MCF 10A (cell line): ENCODE measurements around the gene TSC22D2. TPM values are rescaled to one million over a fixed set of nuclear protein-coding genes. Genes with fewer than 3 reads are reported as not detected.

Experiments used
- BruUV-seq: library from RNA; stranded (reverse); fragments of 400-500 nt; replicated peaks from 2 replicates; lab custom pipeline; 2021; lab: Mats Ljungman, UMichigan
- CTCF ChIA-PET: fragments of 300-600 bp; sonication (Branson Sonifier 250); formaldehyde crosslinking; extraction: SDS; loops from one replicate; lab custom pipeline; 2021; ENCODE audit warnings: antibody characterized with exemption, inconsistent platforms; lab: Yijun Ruan, JAX
- POLR2A ChIA-PET: fragments of 300-600, 350-650 bp; sonication (Branson Sonifier 250); formaldehyde crosslinking; extraction: SDS; loops from one replicate; lab custom pipeline; 2020; ENCODE audit warnings: antibody characterized with exemption, inconsistent platforms; lab: Yijun Ruan, JAX
- DNase-seq: peaks from one replicate; pipeline ENCODE4 v3.0.0-alpha.2; 2018; ENCODE audit not compliant: unreplicated experiment
- H3K27ac Mint-ChIP-seq: one replicate; pipeline ENCODE4 v1.8.0; 2022; ENCODE audit warnings: mild to moderate bottlenecking, low read depth, mixed read lengths; ENCODE audit not compliant: unreplicated experiment
- H3K27me3 Mint-ChIP-seq: one replicate; pipeline ENCODE4 v1.8.0; 2022; ENCODE audit warnings: mixed read lengths; ENCODE audit not compliant: insufficient read depth, unreplicated experiment
- H3K36me3 Mint-ChIP-seq: one replicate; pipeline ENCODE4 v1.8.0; 2022; ENCODE audit warnings: mild to moderate bottlenecking, moderate library complexity, mixed read lengths; ENCODE audit not compliant: insufficient read depth, unreplicated experiment
- H3K4me1 Mint-ChIP-seq: one replicate; pipeline ENCODE4 v1.8.0; 2022; ENCODE audit warnings: mixed read lengths; ENCODE audit not compliant: insufficient read depth, unreplicated experiment
- H3K4me3 Mint-ChIP-seq: one replicate; pipeline ENCODE4 v1.8.0; 2022; ENCODE audit warnings: mild to moderate bottlenecking, moderate library complexity, mixed read lengths; ENCODE audit not compliant: unreplicated experiment
- H3K9me3 Mint-ChIP-seq: one replicate; pipeline ENCODE4 v1.8.0; 2022; ENCODE audit warnings: mixed read lengths; ENCODE audit not compliant: unreplicated experiment
- intact Hi-C: fragments of 100-400 bp; cut with micrococcal nuclease; formaldehyde crosslinking; loops from 2 replicates; pipeline ENCODE4 v1.14.1; 2022
- total RNA-seq: library from RNA; stranded (reverse); gene quantifications from 2 replicates; pipeline ENCODE4 v1.2.3, GENCODE V29; 2022
- TF ChIP-seq, protein P1 (sequence below): fragments of 200-600 bp; IDR thresholded peaks from one replicate; pipeline ENCODE4 v1.8.0; 2022; ENCODE audit warnings: antibody characterized with exemption, mild to moderate bottlenecking; ENCODE audit not compliant: unreplicated experiment

The TSC22D2 gene
- total RNA-seq, 1 experiment from 2014 or later = 31.2 TPM

DNA sequence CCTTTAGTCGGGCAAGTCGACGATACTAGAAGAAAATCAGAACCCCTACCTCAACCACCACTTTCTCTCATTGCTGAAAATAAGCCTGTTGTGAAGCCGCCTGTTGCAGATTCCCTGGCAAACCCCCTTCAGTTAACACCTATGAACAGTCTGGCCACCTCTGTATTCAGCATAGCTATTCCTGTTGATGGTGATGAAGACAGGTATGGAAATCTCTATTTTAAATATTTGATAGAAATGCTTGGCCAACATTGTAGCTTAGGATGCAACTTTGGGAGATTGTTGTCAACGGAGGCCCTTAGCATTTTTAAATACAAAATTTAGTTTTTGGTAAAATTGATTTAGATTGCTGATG is 3.0 kb downstream of the TSC22D2 start:
- no peaks in the 10 kb centered on the region for H3K27me3 Mint-ChIP-seq
- peak overlapping the region; percentile 74 for H3K4me3 Mint-ChIP-seq
- H3K4me1 Mint-ChIP-seq = peaks cover 26% of the 10 kb centered on the region
- BruUV-seq = no TSS peak
- peaks cover 15% of the 10 kb centered on the region for H3K36me3 Mint-ChIP-seq
- TF ChIP-seq, protein P1, sequence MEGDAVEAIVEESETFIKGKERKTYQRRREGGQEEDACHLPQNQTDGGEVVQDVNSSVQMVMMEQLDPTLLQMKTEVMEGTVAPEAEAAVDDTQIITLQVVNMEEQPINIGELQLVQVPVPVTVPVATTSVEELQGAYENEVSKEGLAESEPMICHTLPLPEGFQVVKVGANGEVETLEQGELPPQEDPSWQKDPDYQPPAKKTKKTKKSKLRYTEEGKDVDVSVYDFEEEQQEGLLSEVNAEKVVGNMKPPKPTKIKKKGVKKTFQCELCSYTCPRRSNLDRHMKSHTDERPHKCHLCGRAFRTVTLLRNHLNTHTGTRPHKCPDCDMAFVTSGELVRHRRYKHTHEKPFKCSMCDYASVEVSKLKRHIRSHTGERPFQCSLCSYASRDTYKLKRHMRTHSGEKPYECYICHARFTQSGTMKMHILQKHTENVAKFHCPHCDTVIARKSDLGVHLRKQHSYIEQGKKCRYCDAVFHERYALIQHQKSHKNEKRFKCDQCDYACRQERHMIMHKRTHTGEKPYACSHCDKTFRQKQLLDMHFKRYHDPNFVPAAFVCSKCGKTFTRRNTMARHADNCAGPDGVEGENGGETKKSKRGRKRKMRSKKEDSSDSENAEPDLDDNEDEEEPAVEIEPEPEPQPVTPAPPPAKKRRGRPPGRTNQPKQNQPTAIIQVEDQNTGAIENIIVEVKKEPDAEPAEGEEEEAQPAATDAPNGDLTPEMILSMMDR = no peak
- intact Hi-C loops = loop anchor here (2.0 to 5.0 kb wide), 3 partner anchors 56 to 184 kb away; no protein-coding TSS in a partner anchor
- DNase-seq = no peak
- POLR2A ChIA-PET = interaction anchor here (0.6 to 9.1 kb wide), 23 partner anchors 15 to 352 kb away, joined by 3 to 106 read pairs (median 8); partner anchors contain the start of genes EIF2A, SELENOT and SERP1
- H3K27ac Mint-ChIP-seq = peak overlapping the region; percentile 60
- H3K9me3 Mint-ChIP-seq = no peaks in the 10 kb centered on the region
- CTCF ChIA-PET = interaction anchor here (0.8 to 5.9 kb wide), 9 partner anchors 39 to 172 kb away, joined by 3 to 81 read pairs (median 22); no protein-coding TSS in a partner anchor

DNA sequence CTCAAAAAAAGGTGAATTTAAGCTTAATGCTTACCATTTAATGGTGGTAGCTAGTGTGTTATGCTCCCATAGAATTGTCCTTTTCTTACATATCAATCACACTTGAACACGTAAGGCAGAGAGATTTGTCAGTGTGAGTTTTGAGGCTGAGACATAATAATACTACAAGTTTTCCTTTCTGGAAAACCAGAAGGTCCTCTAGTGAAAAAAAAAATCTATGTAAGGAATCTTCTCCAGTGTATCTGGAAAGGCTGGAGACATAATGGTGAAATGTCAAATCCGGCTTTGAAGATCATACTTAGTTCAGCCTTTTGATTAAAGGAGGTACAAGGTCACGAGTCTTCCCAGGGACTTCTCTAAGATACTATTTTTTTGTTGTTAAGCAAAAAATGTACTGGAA is 3.4 kb downstream of the TSC22D2 start:
- TF ChIP-seq, protein P1 = no peak
- no peaks in the 10 kb centered on the region for H3K9me3 Mint-ChIP-seq
- peaks cover 15% of the 10 kb centered on the region for H3K36me3 Mint-ChIP-seq
- DNase-seq = no peak
- ChIA-PET CTCF (interaction anchor here (0.8 to 5.9 kb wide), 11 partner anchors 38 to 173 kb away, joined by 3 to 81 read pairs (median 5); no protein-coding TSS in a partner anchor), POLR2A (interaction anchor here (0.6 to 9.1 kb wide), 24 partner anchors 15 to 352 kb away, joined by 3 to 106 read pairs (median 6); partner anchors contain the start of genes EIF2A and SERP1)
- H3K27ac Mint-ChIP-seq = peak overlapping the region; percentile 60
- no peaks in the 10 kb centered on the region for H3K27me3 Mint-ChIP-seq
- H3K4me1 Mint-ChIP-seq = peaks cover 28% of the 10 kb centered on the region
- H3K4me3 Mint-ChIP-seq = peak overlapping the region; percentile 74
- intact Hi-C loops = loop anchor here (2.0 to 5.0 kb wide), 3 partner anchors 56 to 185 kb away; no protein-coding TSS in a partner anchor
- no TSS peak for BruUV-seq

DNA sequence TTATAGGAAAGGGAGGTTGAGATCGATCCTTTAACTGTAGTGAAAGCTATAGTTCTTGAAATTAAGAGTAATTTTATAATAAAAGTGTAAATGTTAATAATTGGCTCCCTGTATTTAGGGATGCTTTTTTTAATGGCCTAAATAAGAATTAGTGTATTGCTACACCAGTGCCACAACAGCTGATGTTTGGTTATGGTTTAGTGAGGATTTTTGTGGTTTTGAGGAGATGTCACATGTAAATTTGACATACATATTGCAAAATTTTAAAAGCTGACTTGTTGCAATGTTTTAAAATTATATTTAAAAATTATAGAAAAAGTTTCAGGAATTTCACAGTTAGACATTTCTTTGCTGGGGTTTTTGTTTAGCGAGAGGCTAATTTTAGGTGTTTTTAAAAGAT is 3.9 kb downstream of the TSC22D2 start:
- BruUV-seq = no TSS peak
- Mint-ChIP-seq H3K27ac (peak overlapping the region; percentile 60), H3K36me3 (peaks cover 15% of the 10 kb centered on the region), H3K4me1 (peaks cover 29% of the 10 kb centered on the region), H3K4me3 (peak overlapping the region; percentile 74), H3K9me3 (no peaks in the 10 kb centered on the region), H3K27me3 (no peaks in the 10 kb centered on the region)
- CTCF ChIA-PET = interaction anchor here (0.8 to 5.9 kb wide), 14 partner anchors 36 to 173 kb away, joined by 3 to 81 read pairs (median 5); no protein-coding TSS in a partner anchor
- TF ChIP-seq, protein P1 = no peak
- no peak for DNase-seq
- POLR2A ChIA-PET = interaction anchor here (0.7 to 9.1 kb wide), 27 partner anchors 9 to 442 kb away, joined by 3 to 106 read pairs (median 5); partner anchors contain the start of genes EIF2A, PFN2 and SERP1
- intact Hi-C loops = loop anchor here (2.0 to 5.0 kb wide), 3 partner anchors 55 to 185 kb away; no protein-coding TSS in a partner anchor

DNA sequence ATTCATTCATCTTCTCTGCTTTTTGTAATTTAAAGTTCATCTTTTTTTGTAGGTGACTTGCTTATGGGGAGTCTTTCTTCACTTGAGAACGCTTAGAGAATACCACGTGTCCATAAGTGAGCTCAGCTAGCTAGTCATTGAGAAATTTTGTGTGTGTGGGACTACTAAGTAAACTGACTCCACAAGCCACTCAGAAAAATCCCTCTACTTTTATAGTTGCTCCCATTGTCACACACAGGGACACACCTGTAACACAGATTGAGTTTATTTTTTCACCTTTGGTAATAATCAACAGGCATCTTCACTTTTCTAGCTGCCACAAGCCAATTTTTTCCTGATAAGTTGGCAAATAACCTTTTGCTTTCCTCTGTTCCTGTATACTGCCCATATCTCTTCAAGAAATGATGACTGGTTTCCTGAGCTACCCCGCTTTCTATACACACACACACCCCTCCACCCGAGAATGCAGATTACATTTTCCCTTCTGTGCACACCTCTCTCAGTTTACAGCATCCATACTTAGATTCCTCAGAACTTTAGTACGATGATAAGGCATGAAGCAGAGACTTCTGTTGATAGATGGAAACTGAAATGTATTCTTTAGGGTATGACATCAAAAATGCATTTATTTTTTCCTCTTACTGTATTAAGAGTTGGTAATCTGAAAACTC is 4.6 kb downstream of the TSC22D2 start:
- BruUV-seq = no TSS peak
- TF ChIP-seq, protein P1 = no peak

More for the DNA sequence above, 4.6 kb downstream of the TSC22D2 start:
- Mint-ChIP-seq H3K27ac (peak overlapping the region; percentile 60), H3K9me3 (no peaks in the 10 kb centered on the region), H3K36me3 (peaks cover 15% of the 10 kb centered on the region), H3K4me3 (peak overlapping the region; percentile 74), H3K27me3 (no peaks in the 10 kb centered on the region), H3K4me1 (peaks cover 32% of the 10 kb centered on the region)
- ChIA-PET POLR2A (interaction anchor here (0.6 to 9.1 kb wide), 27 partner anchors 9 to 443 kb away, joined by 3 to 106 read pairs (median 5); partner anchors contain the start of genes EIF2A, PFN2 and SERP1), CTCF (interaction anchor here (0.6 to 5.9 kb wide), 9 partner anchors 36 to 571 kb away, joined by 3 to 81 read pairs (median 4); no protein-coding TSS in a partner anchor)
- intact Hi-C loops = loop anchor here (5.0 kb wide), 2 partner anchors 55 to 110 kb away; no protein-coding TSS in a partner anchor
- DNase-seq = peak; percentile 75
